Measurements from ENCODE around the gene OPN1MW2.
"Not testable (repeated sequence)": the region's sequence is repeated elsewhere in the genome, so short reads cannot be mapped to it uniquely, and the experiment has no call there.

Gene OPN1MW2

DNA sequence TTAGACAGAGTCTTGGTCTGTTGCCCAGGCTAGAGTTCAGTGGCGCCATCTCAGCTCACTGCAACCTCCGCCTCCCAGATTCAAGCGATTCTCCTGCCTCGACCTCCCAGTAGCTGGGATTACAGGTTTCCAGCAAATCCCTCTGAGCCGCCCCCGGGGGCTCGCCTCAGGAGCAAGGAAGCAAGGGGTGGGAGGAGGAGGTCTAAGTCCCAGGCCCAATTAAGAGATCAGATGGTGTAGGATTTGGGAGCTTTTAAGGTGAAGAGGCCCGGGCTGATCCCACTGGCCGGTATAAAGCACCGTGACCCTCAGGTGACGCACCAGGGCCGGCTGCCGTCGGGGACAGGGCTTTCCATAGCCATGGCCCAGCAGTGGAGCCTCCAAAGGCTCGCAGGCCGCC is at the start of gene OPN1MW2:
Gene OPN1MW2, plus strand, starts transcription at position 301 of the 400 bp plus-strand sequence. Its CDS starts 60 bp downstream, at position 361.
- not testable (repeated sequence) for DNase-seq

GRCh38 chrX:154172535-154172943 is 47.0 kb upstream of the OPN1MW2 start:
- not testable (repeated sequence) for DNase-seq

- DNase-seq: not testable (repeated sequence)
Measured at GRCh38 chrX:154174356-154174755, 45.2 kb upstream of the OPN1MW2 start.

DNA sequence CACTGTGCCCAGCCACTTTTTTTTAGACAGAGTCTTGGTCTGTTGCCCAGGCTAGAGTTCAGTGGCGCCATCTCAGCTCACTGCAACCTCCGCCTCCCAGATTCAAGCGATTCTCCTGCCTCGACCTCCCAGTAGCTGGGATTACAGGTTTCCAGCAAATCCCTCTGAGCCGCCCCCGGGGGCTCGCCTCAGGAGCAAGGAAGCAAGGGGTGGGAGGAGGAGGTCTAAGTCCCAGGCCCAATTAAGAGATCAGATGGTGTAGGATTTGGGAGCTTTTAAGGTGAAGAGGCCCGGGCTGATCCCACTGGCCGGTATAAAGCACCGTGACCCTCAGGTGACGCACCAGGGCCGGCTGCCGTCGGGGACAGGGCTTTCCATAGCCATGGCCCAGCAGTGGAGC is 37.3 kb upstream of the OPN1MW2 start, which contains the start of gene OPN1MW:
Gene OPN1MW, plus strand, starts transcription at position 301 of the 400 bp plus-strand sequence. Its CDS starts 82 bp downstream, at position 383.
- DNase-seq: not testable (repeated sequence)

- not testable (repeated sequence) for DNase-seq
Measured at GRCh38 chrX:154183794-154184193, 35.8 kb upstream of the OPN1MW2 start.

DNA sequence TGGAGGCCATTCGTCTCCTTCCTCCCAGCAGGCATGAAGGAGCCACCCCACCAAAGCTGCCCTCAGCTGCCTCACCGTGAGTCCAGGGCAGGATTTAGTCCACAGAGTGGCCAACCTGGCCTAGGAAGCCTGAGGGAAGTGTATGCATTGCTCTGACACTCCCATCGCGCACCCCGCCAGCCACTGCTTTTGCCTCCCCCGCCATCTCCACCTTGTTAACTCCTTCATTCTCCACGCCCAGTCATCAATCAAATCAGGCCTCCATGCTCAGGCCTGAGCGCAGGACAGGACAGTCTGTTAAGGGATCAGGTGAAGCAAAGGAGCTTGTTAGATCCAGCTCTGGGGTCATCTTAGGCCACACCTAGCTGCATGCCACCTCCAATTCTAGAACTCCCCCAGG is 26.7 kb upstream of the OPN1MW2 start:
- DNase-seq: not testable (repeated sequence)

- not testable (repeated sequence) for DNase-seq
Measured at GRCh38 chrX:154194316-154194715, 25.2 kb upstream of the OPN1MW2 start.

- not testable (repeated sequence) for DNase-seq
Measured at GRCh38 chrX:154196466-154196865, 23.1 kb upstream of the OPN1MW2 start.

DNA sequence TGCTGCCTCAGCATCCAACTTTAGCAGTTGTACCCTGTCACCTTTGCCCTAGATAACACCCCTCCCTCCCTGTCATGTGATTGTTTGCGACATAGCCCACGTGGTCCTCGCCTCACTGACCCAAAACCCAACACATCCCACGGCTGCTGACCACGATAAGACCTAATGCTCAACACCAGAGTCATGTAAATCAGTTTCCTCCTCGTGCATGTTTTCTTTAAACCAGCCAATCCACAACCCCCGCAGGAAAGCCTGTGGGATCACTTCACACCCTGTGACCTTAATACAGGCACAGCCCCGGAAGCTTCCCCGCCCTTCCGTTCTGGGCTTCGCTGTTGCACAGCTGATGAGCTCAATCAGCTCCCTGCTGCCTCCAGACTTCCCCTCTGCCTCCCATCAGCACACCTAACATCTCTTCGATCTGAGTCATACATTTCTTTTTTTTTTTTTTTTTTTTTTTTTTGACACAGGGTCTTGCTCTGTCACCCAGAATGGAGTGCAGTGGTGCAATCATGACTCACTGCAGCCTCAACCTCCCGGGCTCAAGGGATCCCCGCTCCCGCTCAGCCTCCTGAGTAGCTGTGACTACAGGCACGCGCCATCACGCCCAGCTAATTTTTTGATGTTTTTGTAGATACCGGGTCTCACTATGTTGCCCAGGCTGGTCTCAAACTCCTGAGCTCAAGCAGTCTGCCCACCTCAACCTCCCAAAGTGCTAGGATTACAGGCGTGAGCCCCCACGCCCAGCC is 9.7 kb upstream of the OPN1MW2 start:
- not testable (repeated sequence) for DNase-seq

DNA sequence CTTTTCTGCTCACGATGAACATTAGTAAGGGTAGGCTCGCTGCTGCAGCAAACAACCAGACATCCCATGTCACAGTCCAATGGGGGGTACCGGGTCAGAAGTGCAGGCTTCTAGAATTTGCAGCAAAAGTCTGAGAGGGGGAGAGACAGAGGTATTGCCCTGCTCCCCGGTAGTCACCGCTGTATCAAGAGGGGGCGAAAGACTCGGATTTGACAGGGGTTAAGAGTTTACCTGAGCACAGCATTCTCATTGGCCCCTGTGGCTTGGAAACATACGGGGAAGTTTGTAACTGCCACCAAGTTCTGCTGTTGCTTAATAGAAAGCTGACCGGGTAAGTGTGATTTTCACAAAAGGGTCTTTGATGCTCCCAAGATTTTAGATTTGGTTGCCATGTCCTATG is 8.5 kb upstream of the OPN1MW2 start:
- not testable (repeated sequence) for DNase-seq

- DNase-seq: not testable (repeated sequence)
Measured at GRCh38 chrX:154211499-154211898, 8.1 kb upstream of the OPN1MW2 start.

DNA sequence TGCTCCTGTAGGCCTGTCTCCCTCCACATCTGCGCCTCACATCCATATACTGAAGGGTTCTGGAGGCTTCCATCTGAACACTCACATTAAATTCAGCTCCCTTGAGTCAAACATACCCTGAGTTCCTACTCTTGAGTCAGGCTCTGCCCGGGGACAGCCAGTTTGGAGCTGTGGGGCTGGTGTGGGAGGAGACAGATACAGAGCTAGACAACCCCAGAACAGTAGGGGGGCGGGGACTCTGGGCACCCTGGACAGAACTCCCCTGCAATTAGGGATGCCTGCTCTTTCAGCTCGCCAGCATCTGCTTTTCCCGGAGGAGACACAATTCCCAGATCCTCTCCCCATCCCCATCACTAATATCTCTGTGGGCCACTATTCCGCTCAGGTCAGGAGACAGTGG is 5.7 kb downstream of the OPN1MW2 start:
- not testable (repeated sequence) for DNase-seq

GRCh38 chrX:154226706-154227105 is 7.2 kb downstream of the OPN1MW2 start:
- DNase-seq: not testable (repeated sequence)

GRCh38 chrX:154231443-154231842 is 11.9 kb downstream of the OPN1MW2 start:
- not testable (repeated sequence) for DNase-seq

DNA sequence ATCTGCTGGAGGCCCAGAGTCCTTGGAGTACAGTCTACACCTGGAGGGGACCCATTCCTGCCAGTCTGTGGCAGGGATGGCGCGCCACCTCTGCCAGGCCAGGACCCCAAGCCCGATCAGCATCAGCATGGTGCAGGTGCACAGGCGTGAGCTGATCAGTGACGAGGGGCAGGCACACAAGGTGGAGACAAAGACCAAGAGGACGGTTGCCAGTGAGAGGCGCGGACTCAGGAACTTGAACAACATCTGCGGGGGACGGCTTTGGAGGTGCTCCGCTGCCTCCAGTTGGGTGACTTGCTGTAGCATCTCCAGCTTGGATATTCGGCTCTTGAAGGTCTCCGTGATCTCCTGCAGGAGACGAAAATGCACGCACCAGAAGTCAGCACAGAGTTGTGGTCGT is 14.1 kb downstream of the OPN1MW2 start:
- DNase-seq: not testable (repeated sequence)

DNA sequence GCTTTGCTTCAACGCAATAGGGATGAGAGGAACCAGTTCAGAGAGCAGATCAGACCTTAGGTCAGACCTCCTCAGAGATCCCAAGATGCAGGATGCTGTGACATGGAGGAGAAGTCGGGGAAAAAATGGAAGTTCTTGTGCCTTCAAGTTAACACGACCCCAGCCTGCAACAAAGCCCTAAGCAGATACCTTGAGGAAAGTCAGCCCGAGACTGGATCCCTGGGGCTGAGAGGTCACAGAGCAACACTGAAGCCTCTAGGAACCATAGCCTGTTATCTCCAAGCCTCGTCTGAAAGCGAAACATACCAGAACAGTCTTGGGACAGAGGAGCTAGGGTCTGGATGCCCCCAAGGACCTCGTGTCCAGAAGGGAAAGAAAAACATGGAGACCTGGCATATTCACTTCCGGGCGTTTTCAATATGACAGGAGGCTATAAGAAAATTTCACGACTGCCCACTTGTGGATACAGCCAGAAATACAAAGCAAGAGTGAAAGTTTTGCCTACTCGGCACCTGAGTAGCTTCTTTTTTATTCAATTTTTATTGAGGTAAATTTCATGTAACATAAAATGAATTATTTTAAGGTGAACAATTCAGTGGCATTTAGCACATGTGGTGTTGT is 19.5 kb downstream of the OPN1MW2 start:
- DNase-seq: not testable (repeated sequence)

GRCh38 chrX:154239982-154240503 is 20.5 kb downstream of the OPN1MW2 start:
- DNase-seq: not testable (repeated sequence)

- DNase-seq: not testable (repeated sequence)
Measured at GRCh38 chrX:154247377-154248045, 28.0 kb downstream of the OPN1MW2 start.

- DNase-seq: not testable (repeated sequence)
Measured at GRCh38 chrX:154248076-154248475, 28.5 kb downstream of the OPN1MW2 start.

DNA sequence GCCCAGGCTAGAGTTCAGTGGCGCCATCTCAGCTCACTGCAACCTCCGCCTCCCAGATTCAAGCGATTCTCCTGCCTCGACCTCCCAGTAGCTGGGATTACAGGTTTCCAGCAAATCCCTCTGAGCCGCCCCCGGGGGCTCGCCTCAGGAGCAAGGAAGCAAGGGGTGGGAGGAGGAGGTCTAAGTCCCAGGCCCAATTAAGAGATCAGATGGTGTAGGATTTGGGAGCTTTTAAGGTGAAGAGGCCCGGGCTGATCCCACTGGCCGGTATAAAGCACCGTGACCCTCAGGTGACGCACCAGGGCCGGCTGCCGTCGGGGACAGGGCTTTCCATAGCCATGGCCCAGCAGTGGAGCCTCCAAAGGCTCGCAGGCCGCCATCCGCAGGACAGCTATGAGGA is 37.7 kb downstream of the OPN1MW2 start, which contains the start of gene OPN1MW3:
Gene OPN1MW3, plus strand, starts transcription at position 301 of the 400 bp plus-strand sequence. Its CDS starts 38 bp downstream, at position 339.
- not testable (repeated sequence) for DNase-seq

DNA sequence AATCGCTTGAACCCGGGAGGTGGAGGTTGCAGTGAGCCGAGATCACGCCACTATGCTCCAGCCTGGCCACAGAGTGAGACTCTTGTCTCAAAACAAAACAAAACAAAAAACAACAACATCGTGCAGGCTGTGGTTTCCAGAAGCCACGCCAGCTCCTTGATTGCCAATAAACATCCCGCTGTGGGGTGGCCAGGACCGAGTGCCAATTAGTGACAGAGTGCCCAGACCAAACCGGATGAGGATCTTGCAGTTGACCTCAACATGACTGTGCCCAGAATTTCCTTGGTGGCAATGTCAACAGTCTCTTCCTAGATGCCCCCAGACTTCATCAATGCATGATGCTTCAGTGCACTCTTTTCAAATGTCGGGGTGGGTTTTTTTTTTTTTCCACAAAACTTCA is 39.2 kb downstream of the OPN1MW2 start:
- not testable (repeated sequence) for DNase-seq

- DNase-seq: not testable (repeated sequence)
Measured at GRCh38 chrX:154263072-154263471, 43.5 kb downstream of the OPN1MW2 start.

DNA sequence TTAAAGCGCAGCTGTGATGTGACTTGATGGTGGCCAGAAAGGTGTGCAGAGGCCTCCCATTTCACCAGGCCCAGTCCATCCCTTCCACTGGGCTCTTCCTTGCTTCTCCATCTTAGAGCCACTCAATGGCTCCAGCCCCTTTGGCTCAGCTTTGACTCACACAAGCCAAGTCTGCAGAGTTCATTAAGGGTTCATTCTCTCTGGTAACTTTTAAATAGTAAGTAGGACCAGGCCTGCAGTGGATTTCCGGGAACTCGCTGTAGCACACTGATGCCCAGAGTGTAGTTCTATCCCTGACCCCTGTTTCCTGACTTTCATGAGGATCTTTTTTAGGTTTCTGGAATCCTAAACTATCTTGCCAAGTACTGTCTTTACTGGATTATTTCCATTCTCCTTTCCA is 49.7 kb downstream of the OPN1MW2 start:
- not testable (repeated sequence) for DNase-seq
